Measurements from ENCODE around the gene COMP.

COMP gene

GRCh38 chr19:18781047-18781600 is 10.0 kb downstream of the COMP start:
- no peak for TF ChIP-seq CTCF (IDR thresholded peaks at IDR 0.05; ENCODE audit: insufficient read depth, missing control alignments)
- FAIRE-seq, result no peak
- DNase-seq (ENCODE audit: insufficient read length, low spot score), result no peak

- FAIRE-seq, result no peak
- peak; percentile 31 for TF ChIP-seq CTCF (IDR thresholded peaks at IDR 0.05; ENCODE audit: insufficient read depth, missing control alignments)
- DNase-seq (ENCODE audit: insufficient read length, low spot score), result no peak
These were observed 10.5 kb downstream of the COMP start for GRCh38 chr19:18780631-18781030.

GRCh38 chr19:18780081-18780480 is 11.0 kb downstream of the COMP start:
- no peak for TF ChIP-seq CTCF (IDR thresholded peaks at IDR 0.05; ENCODE audit: insufficient read depth, missing control alignments)
- DNase-seq (ENCODE audit: insufficient read length, low spot score) (no peak), FAIRE-seq (no peak)

- FAIRE-seq (no peak), DNase-seq (ENCODE audit: insufficient read length, low spot score) (no peak)
- TF ChIP-seq CTCF (IDR thresholded peaks at IDR 0.05; ENCODE audit: insufficient read depth, missing control alignments), result no peak
These were observed 12.1 kb downstream of the COMP start for GRCh38 chr19:18778826-18779495.

GRCh38 chr19:18778076-18778389 is 13.1 kb downstream of the COMP start:
- TF ChIP-seq CTCF (IDR thresholded peaks at IDR 0.05; ENCODE audit: insufficient read depth, missing control alignments), result no peak
- DNase-seq (ENCODE audit: insufficient read length, low spot score) (no peak), FAIRE-seq (no peak)

GRCh38 chr19:18777301-18778075 is 13.6 kb downstream of the COMP start:
- FAIRE-seq, result no peak

More at GRCh38 chr19:18777301-18778075, 13.6 kb downstream of the COMP start:
- DNase-seq (ENCODE audit: insufficient read length, low spot score), result no peak
- no peak for TF ChIP-seq CTCF (IDR thresholded peaks at IDR 0.05; ENCODE audit: insufficient read depth, missing control alignments)

All from D721Med (cell line).